OCI-LY1 (cell line): Measurements from ENCODE around the gene THSD7A.

Source experiments
- CTCF ChIP-seq: fragments of 200-600 bp; sonication (generic), shearing (Covaris generic); IDR thresholded peaks from 2 replicates; pipeline ENCODE4 v1.5.1; 2017; ENCODE audit warnings: mild to moderate bottlenecking, antibody characterized with exemption, low read length, moderate library complexity, mixed read lengths
- EZH2 ChIP-seq: fragments of 200-600 bp; sonication (generic), shearing (Covaris generic); IDR thresholded peaks from 2 replicates; pipeline ENCODE4 v1.8.0; 2017; ENCODE audit warnings: borderline replicate concordance, mixed run types, mild to moderate bottlenecking, antibody characterized with exemption, low read length, moderate library complexity, mixed read lengths

- TF ChIP-seq CTCF, result no peak
- TF ChIP-seq EZH2, result no peak
Measured at GRCh38 chr7:11452476-11452875, 379.5 kb downstream of the THSD7A start.
